ENCODE results near the gene RANBP2. TPM values are rescaled to one million over a fixed set of nuclear protein-coding genes. Genes with fewer than 3 reads are reported as not detected.
"Not testable (repeated sequence)": the region's sequence is repeated elsewhere in the genome, so short reads cannot be mapped to it uniquely, and the experiment has no call there.

The RANBP2 gene
- 73.8 and 73.9 TPM in 2 replicates for total RNA-seq
- long read RNA-seq, partial matches to known transcripts = 77 of 91 reads
- long read RNA-seq, other reads (novel, unspliced or antisense) = 14 of 91 reads

DNA sequence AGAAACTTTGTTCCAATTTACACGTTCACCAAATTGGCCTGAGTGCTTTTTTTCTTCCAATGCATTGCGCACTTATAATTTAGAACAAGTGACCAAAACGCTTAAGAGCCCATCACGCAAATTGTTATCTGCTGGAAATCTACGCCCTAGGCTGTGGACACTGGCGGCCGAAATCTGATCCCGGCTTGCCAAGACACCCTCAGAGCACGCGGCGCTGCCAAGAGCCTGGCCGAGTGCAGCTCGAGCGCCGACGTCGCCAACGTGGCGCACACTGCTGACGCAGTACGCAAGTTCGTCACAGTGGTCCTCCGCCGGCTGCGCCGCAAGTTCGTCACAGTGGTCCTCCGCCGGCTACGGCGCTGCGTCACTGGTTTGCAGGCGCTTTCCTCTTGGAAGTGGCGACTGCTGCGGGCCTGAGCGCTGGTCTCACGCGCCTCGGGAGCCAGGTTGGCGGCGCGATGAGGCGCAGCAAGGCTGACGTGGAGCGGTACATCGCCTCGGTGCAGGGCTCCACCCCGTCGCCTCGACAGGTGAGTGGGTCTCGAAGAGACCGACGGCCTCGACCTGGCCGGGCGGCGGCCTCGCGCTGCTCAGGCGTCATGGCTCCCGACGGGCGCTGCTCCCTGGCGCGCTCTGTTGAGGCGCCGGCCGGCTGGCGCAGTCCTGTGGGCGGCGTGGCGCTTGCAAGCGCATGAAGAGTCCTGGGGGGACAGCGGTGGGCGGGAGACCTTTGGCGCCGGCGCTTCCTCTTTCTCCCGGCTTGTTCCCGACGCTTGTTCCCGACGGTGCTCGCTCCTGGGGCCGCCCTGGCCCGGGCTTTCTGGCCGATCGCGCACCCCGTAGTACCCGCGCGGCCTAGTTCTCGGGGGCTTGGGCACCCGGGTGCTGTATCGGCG, at the start of gene RANBP2:
Gene RANBP2, plus strand, starts transcription at position 334 of the 896 bp plus-strand sequence. Its CDS starts 125 bp downstream, at position 459.
- H3K27ac Mint-ChIP-seq (ENCODE audit: unreplicated experiment) = peak within 1 kb of the TSS; percentile 96
- no peaks in the 10 kb centered on the region for H3K27me3 Mint-ChIP-seq (ENCODE audit: low read depth)
- H3K9me3 Mint-ChIP-seq = peaks cover 4% of the 10 kb centered on the region
- DNase-seq (ENCODE audit: low read depth, low spot score) = peak; percentile 84
- peak within 1 kb of the TSS; percentile 91 for H3K4me3 Mint-ChIP-seq
- H3K36me3 Mint-ChIP-seq (ENCODE audit: low read depth) = peaks cover 3% of the 10 kb centered on the region
- peaks cover 15% of the 10 kb centered on the region for H3K4me1 Mint-ChIP-seq
- TF ChIP-seq CTCF (conservative IDR thresholded peaks at IDR 0.05) = no peak

DNA sequence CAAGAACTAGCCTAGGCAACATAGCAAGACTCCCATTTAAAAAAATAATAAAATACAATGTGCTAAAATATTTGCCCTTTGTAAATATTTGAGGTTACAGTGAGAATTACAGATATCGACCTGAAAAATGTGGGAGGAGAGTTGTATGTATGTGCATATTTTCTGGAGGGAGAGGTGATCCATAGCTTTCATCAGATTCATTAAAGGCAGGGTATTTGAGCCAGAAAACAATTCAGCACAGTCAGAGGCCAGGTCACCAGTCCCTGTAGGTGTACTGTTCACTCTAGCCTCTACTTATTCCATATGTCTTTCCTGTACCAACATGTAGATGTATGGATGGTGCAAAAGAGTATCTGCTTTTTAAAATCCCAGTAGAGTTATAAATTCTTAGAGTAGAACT, 49.0 kb upstream of the RANBP2 start:
- not testable (repeated sequence) for H3K9me3 Mint-ChIP-seq; H3K36me3 Mint-ChIP-seq (ENCODE audit: low read depth); H3K4me1 Mint-ChIP-seq; H3K27ac Mint-ChIP-seq (ENCODE audit: unreplicated experiment); H3K27me3 Mint-ChIP-seq (ENCODE audit: low read depth); H3K4me3 Mint-ChIP-seq; DNase-seq (ENCODE audit: low read depth, low spot score)

DNA sequence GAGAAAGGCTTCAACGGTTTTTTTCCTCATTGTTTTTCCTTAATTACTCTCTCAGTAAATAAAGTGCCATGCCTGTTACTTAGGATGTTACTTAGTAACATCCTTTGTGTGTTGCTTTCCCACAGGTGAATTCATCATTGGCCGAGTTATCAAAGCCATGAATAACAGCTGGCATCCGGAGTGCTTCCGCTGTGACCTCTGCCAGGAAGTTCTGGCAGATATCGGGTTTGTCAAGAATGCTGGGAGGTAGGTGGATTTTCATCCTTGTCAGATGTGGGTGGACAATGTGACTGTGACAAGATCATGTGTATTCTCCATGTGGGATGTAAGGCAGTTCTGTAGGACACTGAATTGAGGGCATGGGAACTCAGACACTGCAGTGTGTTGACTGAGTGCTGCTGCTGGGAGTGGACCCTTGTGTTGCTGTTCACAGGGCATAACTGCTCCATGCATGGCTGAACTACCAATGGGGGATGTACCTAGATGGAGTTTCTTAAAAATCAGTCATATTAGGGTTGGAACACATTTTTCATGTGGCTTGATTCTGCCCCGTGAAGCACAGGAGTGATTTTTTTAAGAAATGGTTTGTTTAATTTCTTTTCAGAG, 47.0 kb upstream of the RANBP2 start:
- not testable (repeated sequence) for H3K9me3 Mint-ChIP-seq; H3K27ac Mint-ChIP-seq (ENCODE audit: unreplicated experiment); H3K36me3 Mint-ChIP-seq (ENCODE audit: low read depth); H3K4me3 Mint-ChIP-seq; DNase-seq (ENCODE audit: low read depth, low spot score); H3K4me1 Mint-ChIP-seq; H3K27me3 Mint-ChIP-seq (ENCODE audit: low read depth)

- not testable (repeated sequence) for H3K27ac Mint-ChIP-seq (ENCODE audit: unreplicated experiment); H3K4me3 Mint-ChIP-seq; H3K27me3 Mint-ChIP-seq (ENCODE audit: low read depth); H3K9me3 Mint-ChIP-seq; H3K36me3 Mint-ChIP-seq (ENCODE audit: low read depth); H3K4me1 Mint-ChIP-seq; DNase-seq (ENCODE audit: low read depth, low spot score)
Measured at GRCh38 chr2:108676522-108676921, 42.8 kb upstream of the RANBP2 start.

DNA sequence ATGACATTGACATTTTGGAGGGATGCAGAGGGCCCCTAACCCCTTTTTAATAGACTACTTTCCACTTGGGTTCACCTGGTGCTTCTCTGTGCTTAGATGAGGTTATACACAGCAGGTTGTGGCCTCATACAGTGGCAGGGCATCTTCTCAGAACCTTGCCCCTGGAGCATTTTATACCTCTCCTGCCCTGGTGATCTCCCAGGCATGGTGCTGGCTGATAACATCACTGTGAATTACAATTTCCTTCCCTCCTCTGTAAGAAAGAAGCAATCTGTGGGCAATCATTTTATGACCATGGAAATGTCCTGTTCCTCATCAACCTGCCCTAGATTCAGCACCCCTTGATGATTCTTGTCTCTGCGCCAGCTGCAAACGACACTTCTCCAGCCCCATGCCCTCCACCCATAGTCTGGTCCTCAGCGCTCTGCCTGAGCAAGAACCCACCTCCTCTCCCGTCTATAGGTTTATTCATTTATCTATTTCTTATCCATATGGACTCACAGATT, 42.0 kb upstream of the RANBP2 start:
- peak overlapping the region; percentile 60 for H3K27ac Mint-ChIP-seq (ENCODE audit: unreplicated experiment)
- H3K27me3 Mint-ChIP-seq (ENCODE audit: low read depth); H3K4me1 Mint-ChIP-seq; DNase-seq (ENCODE audit: low read depth, low spot score); H3K9me3 Mint-ChIP-seq; H3K4me3 Mint-ChIP-seq; H3K36me3 Mint-ChIP-seq (ENCODE audit: low read depth): not testable (repeated sequence)

DNA sequence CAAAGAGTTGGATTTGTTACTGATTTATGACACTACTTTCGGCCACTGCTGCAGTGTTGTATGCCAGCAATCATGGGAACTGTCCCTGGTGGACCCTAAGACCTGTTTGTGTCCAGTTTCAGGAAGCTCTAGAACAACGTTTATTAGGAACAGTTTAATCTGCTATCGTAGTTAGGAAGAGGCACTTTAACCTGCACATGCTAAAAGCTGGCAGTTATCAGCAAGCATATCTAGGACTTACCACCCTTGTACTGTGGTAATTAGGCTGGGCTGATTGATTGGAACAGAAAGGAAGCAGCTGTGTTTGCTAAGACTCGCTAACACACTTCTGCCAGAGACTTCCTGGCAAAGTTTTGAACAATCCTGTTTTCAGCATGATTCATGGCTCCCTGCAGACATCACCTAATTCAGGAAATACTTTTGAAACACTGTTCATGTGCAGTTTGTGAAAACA, 41.1 kb upstream of the RANBP2 start:
- H3K27ac Mint-ChIP-seq (ENCODE audit: unreplicated experiment); H3K9me3 Mint-ChIP-seq; H3K27me3 Mint-ChIP-seq (ENCODE audit: low read depth); H3K4me3 Mint-ChIP-seq; DNase-seq (ENCODE audit: low read depth, low spot score); H3K4me1 Mint-ChIP-seq; H3K36me3 Mint-ChIP-seq (ENCODE audit: low read depth): not testable (repeated sequence)

GRCh38 chr2:108680805-108681204, 38.5 kb upstream of the RANBP2 start:
- H3K4me3 Mint-ChIP-seq; H3K36me3 Mint-ChIP-seq (ENCODE audit: low read depth); H3K9me3 Mint-ChIP-seq; H3K27me3 Mint-ChIP-seq (ENCODE audit: low read depth); DNase-seq (ENCODE audit: low read depth, low spot score); H3K4me1 Mint-ChIP-seq; H3K27ac Mint-ChIP-seq (ENCODE audit: unreplicated experiment): not testable (repeated sequence)

DNA sequence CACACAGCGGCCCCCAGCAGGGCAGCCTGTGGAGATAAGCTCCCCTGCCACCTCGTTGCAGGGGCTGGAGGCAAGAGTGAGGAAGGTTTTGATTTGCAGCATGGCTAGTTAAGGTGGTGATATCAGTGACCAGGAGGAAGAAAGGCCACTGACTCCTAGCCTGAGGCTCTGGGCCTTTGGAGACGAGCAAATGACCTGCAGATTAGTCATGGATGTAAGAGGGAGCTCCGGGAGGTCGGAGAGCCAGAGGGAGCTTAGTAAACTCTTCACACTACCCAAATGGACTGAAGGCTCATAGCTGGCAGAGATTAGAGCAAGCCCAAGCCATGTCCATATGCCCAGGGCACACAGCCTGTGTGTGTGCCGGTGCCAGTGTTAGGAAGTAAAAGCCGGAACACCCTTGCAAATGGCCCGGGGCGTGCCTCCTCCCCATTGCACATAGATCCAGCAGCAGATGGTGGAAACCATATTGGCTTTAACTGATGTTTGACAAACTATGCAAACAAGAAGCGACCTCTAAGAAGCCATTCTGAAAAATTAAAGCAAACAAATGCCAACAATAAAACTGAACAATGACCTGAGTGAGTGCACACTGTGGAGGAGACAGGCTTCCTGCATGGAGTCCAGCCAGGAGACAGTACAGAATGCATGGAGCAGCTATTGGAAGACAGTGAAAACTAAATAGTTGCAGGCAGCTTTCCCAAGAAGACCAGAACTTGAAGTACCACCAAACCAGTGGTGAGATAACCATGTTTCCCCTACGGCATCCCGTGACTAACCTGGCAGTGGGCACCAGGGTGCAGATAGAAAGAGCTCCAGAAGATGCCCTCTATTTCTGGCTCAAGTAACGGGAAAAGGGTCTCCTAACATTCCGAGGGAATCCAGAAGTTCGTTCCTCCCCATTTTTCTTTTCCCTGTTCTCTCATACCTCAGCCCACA, 30.2 kb upstream of the RANBP2 start:
- H3K27ac Mint-ChIP-seq (ENCODE audit: unreplicated experiment); H3K27me3 Mint-ChIP-seq (ENCODE audit: low read depth); H3K36me3 Mint-ChIP-seq (ENCODE audit: low read depth); H3K4me1 Mint-ChIP-seq; H3K4me3 Mint-ChIP-seq; H3K9me3 Mint-ChIP-seq; DNase-seq (ENCODE audit: low read depth, low spot score): not testable (repeated sequence)
